Right renal cortex interstitium (tissue), 3 donors: ENCODE measurements around the gene NRCAM. TPM values are rescaled to one million over a fixed set of nuclear protein-coding genes. Genes with fewer than 3 reads are reported as not detected.

Source experiments
- DNase-seq, 3 donors: peaks; one replicate each; pipeline ENCODE4 v3.0.0-alpha.2; 2013; ENCODE audit warnings: low read depth in 3 of 3, low spot score in 2 of 3
- polyA plus RNA-seq, 3 donors: library from polyadenylated mRNA; unstranded; fragments of 120-200 nt; gene quantifications; one replicate each; pipeline ENCODE4 v1.2.1, GENCODE V29; 2013; ENCODE audit not compliant: insufficient read length in 3 of 3

NRCAM gene
- polyA plus RNA-seq, 3 donors: 16.7 to 24.1 (median 19.8) TPM

DNA sequence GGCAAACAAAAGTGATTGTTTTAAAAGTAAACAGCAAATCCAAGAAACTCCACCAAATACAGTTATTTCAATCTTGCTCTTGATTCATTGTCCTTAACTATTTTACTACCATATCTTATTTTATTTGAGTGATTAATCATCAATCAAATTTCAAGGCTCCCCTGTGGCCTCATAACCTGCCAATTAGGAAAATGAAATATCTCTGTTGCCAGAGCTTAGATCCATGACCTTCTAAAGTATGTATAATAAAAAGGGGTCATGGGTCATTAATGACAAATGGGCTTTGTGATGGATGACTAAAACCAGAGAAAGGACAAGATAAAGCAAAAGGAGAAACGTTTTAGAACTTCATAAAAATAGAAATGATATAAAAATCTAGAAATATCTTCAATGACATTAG lies 28.5 kb downstream of the NRCAM start:
- DNase-seq: no peak

DNA sequence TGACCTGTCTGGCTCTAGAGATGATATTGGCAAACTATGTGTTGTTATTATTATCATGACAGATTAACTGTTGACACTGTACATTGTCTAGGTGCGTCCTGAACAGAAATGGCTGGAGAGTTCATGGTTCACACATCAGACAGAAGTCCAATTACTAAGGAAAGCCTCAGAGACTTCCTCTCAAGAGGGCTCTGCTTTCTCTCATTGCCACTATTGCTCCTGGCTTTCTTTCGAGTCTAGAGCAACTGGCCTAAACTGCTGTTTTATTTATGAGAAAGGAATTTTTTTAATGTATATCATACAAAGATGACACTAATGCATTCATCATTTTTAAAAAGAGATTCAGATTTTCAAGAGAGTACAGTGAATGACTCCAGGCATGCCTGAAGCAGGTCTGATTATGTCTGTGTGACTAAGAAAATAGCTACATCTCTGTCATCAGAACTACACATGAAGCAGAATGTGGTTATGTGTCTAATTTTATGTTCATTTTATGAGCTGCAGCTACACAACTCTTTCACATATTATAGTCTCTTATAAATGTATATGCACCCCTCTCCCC lies 30.4 kb downstream of the NRCAM start:
- DNase-seq: no peak

DNA sequence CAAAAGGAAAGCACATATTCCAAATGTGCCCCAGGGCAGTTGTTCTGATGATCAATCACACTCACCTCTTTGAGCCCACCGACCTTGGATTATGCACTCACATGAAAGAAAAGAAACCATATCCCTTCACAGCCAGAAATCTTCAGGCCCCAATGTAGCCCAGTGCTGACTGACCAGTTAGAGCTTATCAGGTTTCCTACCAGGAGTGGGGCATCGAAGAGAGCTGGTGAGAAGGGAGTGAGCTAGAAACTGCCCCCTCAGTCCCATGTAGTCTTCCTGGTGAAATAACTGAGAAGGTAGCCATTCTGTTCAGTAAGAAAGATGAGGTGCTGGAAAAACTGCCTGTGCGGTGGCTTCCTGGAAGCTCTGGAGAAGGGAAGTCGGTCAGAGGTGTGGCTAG lies 32.2 kb downstream of the NRCAM start:
- DNase-seq: no peak

DNA sequence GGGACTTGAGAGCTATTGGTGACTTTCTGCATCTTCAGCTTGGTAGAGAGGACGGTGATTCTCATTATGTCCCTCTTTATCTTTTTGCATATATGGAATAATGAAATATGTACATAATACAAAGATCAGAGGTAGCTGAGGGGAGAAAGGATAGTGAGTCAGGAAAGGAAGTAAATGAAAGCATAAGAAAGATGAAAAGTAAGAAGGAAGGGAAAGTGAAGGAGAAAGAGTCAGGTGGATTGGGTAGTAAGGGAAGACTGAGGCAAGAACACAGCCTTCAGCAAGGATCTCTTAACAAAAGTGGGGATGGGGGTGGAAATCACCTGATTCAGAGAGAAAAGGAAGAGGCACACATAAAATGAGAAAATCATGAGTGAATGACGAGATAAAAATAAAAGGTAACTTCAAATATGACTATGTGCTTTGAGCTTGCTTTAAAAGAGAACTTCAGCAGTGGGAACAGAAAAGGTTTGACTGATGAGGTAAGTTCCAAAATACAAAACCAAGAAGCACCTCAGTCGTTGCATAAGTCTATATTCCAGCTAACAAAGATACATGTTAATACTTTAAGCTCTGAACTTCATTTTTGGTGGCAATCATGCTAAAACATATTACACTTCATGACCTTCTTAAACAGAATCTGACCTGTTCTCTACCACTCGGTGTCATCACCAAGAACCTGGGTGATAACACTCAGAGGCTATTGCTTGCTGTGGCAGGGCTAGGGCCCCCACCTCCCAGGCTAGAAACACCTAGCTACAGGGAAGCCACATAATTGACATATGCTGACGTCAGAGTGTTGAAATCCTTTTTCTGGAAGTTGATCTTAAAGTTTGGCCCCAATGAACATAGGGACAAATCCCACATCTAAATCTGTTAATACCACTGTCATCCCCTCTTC lies 32.9 kb downstream of the NRCAM start:
- no peak for DNase-seq

DNA sequence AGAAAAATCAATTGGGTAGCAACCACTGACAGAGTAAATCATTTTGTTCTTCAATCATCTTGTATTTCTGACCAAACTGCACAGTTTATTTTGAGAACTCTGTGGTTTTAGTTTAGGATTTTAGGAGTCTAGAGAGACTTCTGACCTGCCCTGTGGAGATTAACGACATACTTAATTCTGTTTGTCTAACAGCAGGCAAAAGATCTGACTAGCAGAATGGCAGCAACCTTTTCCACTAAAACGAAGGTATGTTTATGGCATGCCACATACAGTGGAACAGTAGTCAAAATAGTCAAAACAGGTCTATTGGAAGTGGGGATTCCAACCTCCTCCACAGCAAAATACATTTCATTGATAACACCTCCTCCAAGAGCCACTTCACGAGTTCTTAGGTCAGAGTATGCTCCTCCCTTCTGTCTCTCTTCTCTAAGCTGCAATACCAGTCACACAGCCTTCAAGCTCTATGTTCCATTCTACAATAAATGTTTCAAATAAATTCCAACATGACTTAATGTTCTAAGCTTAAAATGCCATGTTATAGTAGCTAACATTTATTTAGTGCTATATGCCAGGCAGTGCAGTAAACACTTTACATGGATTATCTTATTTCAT lies 34.4 kb downstream of the NRCAM start:
- no peak for DNase-seq

DNA sequence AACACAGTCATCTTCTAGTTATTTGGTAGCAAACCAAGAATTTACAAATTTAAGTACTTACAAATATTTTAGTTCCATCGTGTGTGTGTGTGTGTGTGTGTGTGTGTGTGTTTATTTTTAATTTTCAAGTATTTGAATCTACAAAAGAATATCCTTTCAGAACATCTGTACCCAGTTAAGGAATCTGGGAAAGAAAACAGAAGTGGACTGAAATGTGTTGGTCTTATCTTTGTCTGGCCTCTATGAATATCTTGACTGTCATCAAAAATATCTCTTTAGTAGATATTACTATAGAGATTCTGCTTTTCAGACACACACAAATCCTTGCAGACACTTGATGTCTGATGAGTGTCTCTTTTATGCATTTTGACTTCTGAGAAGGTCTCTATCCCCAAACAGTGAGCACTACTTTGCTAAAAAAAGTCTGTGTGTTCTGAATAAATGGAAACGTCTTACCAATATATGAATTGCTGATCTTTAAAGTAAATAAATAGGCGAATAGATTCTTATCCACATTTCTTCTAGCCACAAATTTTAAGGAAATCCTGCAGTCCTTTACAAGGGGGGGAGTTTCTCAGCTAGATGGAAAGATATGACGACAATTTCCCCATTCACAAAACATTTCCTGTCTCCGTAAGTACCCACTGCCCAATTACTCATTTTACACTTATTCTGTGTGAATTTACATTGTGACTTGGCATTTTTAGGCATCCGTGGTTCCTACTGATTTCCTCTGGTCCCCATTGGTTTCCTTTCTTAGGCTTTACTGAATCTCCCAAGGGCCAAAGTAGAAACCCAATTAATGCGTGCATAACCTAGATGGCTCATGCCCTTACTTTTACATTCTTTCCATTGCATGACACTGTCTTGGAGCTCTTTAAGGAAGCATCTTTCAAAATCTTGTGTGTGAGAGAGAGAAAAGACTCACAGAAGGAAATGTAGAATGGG lies 36.0 kb downstream of the NRCAM start:
- DNase-seq: no peak

DNA sequence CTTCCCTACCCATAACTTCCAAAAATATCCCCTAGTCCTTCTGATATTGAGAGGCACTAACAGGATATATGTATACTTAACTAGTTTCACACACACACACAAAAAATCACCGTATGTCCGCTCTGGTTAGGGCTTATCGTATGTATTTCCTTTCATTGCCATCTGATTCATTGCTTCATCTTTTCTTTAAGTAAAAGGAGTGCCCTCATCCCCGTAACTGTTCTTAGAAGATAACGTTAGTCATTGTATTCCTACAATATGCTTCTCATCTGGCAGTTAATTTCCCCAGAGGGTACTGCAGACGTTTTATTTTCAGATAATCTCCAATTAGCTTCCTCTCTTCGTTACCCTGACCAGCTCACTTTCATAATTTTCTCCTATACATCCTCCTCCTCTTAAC lies 37.3 kb downstream of the NRCAM start:
- no peak for DNase-seq

DNA sequence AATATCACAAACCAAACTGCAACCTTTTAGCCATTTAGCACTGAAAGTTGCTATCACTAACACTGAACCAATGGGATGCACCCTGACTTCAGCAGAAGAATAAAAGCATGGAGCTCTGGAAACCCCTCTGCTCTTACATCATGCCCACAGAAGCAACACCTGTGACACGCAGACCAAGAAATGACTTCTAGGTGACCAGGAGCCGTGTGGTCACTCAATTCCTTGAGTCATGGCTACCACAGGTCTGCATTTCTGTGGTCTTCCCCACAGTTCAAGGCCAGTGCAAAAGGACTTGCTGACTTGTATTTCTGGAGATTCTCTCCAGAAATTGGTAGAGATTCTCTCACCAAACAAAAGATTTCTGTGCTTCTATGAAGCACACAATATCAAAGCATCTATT lies 38.3 kb downstream of the NRCAM start:
- DNase-seq: no peak

DNA sequence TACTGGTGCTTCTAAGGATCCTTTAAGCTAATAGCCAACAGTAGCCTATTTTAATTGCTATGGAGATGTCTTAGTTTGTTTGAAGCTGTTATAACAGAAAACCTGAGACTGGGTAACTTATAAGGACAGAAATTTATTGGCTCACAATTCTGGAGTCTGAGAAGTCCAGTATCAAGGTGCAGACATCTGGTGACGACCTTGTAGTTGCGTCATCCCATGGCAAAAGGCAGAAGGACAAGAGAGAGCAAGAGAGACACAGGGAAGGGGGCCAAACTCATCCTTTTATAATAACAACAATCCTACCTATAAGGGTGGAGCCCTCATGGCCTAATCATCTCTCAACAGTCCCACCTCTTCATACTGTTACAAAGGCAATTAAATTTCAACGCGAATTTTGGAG lies 39.1 kb downstream of the NRCAM start:
- DNase-seq: no peak

DNA sequence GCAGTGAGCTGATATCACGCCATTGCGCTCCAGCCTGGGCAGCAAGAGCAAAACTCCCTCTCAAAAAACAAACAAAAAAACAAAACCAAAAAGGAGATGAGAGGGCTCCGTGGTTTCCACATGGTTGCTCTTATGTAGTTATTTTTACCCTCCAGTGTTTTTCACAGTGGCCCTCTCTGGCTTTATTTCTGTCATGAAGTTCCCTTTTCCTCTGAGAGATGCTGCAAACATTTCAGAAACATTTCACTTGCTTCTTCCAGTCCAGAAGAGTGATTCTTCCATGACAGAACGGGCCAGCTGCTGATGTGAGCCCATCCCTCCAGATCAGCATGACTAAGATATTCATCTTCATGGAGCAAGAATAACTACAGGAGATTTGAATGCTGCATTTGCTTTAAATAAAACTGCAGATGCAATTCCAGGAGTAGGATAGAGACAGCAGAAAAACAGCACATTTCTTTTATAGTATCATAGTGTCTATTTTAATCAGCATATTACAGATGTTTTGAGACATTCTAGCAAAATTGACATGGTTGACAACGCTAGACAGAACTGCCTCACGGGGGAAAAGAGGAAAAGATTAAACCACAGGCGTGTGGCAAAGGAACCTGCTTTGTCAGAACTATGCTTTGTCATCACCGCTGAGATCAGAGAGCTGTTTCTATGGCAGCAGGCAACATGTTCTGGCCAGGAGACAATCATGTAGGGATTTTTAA lies 40.3 kb downstream of the NRCAM start:
- no peak for DNase-seq

DNA sequence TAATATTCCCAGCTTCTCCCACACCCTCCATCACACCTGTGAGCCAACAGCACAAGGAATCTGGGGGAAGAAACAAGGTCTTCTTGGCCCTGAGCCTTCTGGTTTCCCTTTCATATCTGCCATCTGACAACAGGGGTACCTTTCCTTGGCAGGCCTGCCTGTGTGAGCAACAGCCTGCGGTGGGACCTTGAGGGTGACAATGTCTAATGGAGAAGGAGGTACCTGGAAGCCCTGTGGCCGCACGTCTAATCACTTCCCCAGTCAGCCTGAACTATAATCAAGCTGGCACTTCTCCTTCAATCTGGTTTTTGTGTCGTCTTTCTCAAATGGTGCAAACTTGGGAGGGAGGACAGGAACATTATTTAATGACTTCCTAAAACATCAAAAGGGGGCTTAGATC lies 41.2 kb downstream of the NRCAM start:
- DNase-seq: no peak

DNA sequence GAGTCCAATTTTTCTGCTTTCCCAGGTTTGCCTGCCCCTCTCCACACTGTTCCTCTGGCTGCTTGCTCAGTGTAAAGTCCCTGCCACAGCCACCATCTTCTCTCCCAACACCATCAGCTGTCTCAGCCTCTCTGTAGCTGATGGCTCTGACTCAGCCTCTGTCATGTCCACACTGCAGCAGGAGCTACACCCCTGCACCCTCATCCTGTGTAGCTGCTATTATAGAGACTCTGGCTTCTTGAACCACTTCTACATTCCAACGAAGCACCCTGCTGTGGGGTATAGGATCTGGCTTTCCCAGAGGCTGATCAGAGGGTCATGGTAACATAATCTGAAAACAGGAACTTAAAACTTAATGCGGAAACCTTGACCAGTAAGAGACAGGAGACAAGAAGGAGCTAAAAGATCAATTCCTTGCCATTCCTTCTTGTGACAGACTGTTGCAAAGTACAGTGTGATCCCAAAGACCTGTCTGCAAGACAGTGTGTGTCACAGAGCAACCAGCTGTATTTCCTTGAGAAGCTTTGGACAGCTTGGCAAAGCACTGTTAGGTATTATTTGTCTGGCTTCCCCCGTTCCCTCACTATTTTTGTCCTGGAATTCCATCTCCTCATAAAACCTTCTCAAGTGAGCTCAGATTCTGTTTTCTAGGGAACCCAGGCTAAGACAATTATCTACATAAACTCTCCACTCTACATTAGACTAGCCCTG lies 42.3 kb downstream of the NRCAM start:
- no peak for DNase-seq

DNA sequence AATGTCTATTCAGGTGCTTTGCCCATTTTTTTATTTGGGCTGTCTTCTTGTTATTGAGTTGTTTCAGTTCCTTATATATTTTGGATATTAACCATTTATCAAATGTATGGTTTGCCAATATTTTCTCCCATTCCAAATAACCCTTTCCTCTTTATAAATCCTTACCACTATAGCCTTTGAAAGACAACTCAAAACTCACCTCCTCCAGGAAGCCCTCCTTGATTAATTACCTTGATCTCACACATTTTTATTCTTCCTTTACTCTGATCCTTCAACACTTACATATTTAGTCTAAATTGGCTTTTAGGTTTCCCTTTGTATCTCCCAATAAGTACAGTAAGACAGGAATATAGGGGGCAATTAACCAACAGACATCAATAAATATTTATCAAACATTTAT lies 42.9 kb downstream of the NRCAM start:
- no peak for DNase-seq

DNA sequence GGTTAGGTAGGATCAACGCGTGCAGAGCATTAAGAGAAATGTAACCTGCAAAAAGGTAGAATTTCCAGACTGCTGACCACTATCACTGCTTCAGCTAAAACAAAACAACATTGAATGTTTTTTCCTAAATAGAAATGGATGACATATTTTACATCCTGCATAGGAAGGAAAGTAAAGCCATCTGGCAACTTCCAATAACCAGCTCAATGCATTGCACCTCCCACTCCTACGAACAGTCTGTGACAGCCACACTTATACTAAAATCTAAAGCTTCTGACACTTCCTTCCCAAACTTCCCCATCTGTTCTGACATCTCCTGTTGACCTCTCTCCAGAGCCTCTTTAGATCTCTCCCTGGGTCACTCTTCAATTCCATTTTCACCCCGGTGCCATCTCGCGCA lies 47.1 kb downstream of the NRCAM start:
- DNase-seq: no peak

DNA sequence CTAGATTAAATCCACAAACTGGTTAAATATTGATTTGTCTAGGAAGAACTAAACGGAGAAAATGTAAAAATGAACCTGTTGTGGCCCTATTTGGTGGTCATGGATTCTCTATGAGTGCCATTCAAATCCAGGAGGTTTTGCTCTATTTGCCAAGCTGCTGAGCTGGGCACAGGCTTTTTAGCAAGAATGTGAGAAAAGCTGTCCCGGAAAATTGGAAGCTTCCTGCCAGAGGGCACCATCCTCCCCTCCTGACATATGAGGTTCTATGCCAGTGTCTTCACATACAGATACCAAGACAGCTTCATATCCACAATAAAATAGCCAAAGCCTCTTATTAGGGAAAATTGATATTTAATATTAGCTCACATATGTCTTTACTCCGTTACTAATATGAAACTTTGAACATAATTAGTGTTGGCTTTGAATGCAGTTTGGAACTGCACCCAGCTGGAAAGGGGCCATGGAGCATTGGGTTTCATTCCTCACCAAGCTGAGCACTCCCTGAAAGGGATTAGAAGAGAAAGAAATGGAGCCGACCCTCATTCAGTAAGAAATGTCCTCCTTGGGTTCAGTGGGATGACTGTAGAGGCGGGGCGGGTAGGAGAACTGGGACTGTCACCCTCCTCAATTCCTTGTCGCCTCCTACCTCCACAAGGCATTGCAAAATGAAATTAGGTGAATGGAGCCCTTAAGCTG lies 47.8 kb downstream of the NRCAM start:
- no peak for DNase-seq

DNA sequence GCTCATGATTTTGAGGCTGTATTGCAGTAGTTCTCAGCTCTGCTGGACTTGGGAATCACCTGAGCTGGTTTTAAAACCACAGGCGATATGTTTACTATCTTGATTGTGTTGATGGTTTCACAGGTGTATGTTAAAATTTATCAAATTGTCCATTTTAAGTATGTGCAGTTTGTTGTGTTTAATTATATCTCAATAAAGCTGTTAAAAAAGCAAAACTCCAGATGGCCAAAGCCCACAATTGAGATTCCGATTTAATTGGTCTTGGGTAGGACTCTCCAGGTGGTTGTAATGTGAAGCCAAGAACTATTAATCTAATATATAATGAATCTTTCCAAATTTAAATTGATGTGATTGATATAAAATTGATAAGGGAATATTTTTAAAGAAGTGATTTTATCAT lies 48.6 kb downstream of the NRCAM start:
- DNase-seq: no peak

DNA sequence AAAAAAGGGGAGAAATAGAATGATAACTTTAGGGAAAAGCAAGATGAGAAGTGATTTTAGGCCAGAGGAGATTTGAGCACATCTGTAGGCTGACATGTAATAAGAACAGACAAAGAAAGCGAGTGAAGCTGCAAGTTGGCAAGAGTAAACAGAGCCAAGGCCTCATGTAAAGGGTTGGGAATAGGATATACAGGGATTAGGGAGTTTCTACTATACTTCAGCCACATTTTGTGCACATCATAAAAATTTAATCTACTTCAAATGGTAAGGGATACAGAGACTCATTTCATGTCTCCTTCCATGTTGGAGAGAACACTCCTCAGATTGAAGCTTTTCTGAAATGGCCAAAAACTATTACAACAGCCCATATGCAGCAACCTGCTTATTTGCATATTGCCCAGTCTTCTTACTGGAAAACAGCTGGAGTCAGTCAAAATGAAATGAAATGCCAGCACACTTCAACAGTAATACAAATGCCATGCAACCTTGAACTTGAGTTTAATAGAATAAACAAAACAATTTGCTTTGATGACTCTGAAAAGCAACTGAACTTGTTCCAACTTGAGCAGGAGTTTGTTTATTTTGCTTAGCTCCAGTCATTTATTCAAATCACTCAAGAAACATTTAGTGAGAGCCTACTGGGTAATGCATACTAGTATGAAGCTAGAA lies 49.9 kb downstream of the NRCAM start:
- no peak for DNase-seq
